Karpas-422 (cell line): ENCODE measurements around the gene SEC61B. TPM values are rescaled to one million over a fixed set of nuclear protein-coding genes. Genes with fewer than 3 reads are reported as not detected.

Experiments
- DNase-seq: peaks from one replicate; pipeline ENCODE4 v3.0.0-alpha.2; 2015
- H2AFZ ChIP-seq: fragments of 200-600 bp; sonication (generic); 2 replicates; pipeline ENCODE4 v1.6.1; 2014; ENCODE audit warnings: antibody characterized with exemption, low read length, mixed read lengths
- H3K27ac ChIP-seq: fragments of 200-600 bp; sonication (generic); 2 replicates; pipeline ENCODE4 v1.5.1; 2014; ENCODE audit warnings: mild to moderate bottlenecking, low read length, moderate library complexity
- H3K27me3 ChIP-seq: fragments of 200-600 bp; sonication (generic); 2 replicates; pipeline ENCODE4 v1.6.1; 2014; ENCODE audit warnings: low read length, mixed read lengths
- H3K36me3 ChIP-seq: fragments of 200-600 bp; sonication (generic); 2 replicates; pipeline ENCODE4 v1.6.1; 2014; ENCODE audit warnings: low read length, mixed read lengths; ENCODE audit not compliant: insufficient read depth
- H3K4me1 ChIP-seq: fragments of 200-600 bp; sonication (generic); 2 replicates; pipeline ENCODE4 v1.6.1; 2014; ENCODE audit warnings: mild to moderate bottlenecking, low read length, mixed read lengths
- H3K4me2 ChIP-seq: fragments of 200-600 bp; sonication (generic); 2 replicates; pipeline ENCODE4 v1.6.1; 2014; ENCODE audit warnings: low read length, low read depth, mild to moderate bottlenecking; ENCODE audit not compliant: poor library complexity, severe bottlenecking
- H3K4me3 ChIP-seq: fragments of 200-600 bp; sonication (generic); 2 replicates; pipeline ENCODE4 v1.5.1; 2014; ENCODE audit warnings: mild to moderate bottlenecking, antibody characterized with exemption, low read length, mixed read lengths
- H3K79me2 ChIP-seq: fragments of 200-600 bp; sonication (generic); 2 replicates; pipeline ENCODE4 v1.6.1; 2014; ENCODE audit warnings: mild to moderate bottlenecking, low read length, mixed read lengths
- H3K9ac ChIP-seq: fragments of 200-600 bp; sonication (generic); 2 replicates; pipeline ENCODE4 v1.6.0; 2014; ENCODE audit warnings: low read length
- H3K9me2 ChIP-seq: fragments of 200-600 bp; sonication (generic), shearing (Covaris generic); replicated peaks from 2 replicates; pipeline ENCODE4 v1.6.0; 2014; ENCODE audit warnings: mild to moderate bottlenecking, low read length, moderate library complexity; ENCODE audit not compliant: insufficient read depth
- H3K9me3 ChIP-seq: fragments of 300-700, 200-600 bp; sonication (generic); 2 replicates; pipeline ENCODE4 v1.6.1; 2014; ENCODE audit warnings: low read length, mixed read lengths
- H4K20me1 ChIP-seq: fragments of 200-600 bp; sonication (generic); 2 replicates; pipeline ENCODE4 v1.6.1; 2014; ENCODE audit warnings: mild to moderate bottlenecking, antibody characterized with exemption, low read length, low read depth; ENCODE audit not compliant: insufficient read depth
- total RNA-seq: library from RNA; depleted of rRNA; stranded (reverse); fragments of >200 nt; shearing (Covaris generic); gene quantifications from 2 replicates; pipeline ENCODE4 v1.2.3, GENCODE V29; 2014; ENCODE audit warnings: low replicate concordance

SEC61B gene
- total RNA-seq, 1 experiment from 2014 or later = 110 TPM

DNA sequence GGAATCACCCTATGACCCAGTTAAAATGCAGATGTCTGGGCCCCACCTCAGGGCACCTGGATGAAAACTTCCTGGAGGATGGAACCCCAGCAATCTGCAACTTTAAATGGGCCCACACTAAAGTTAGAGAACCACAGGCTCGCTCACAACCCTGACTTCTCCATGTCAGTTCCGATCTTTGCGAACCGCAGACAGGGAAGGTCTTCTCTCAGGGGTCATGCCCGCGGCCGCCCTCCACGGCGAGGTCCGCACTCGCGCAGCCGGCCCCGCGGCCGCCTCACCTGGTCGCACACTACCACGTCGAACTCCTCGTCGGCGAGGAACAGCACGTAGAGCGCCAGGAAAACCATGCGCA lies 839 bp upstream of the SEC61B start:
- no peak for DNase-seq
- Histone ChIP-seq H3K9me2 (no peaks in the 10 kb centered on the region), H3K4me1 (peaks cover 37% of the 10 kb centered on the region), H3K79me2 (peaks cover 80% of the 10 kb centered on the region), H3K36me3 (peaks cover 32% of the 10 kb centered on the region), H3K9me3 (no peaks in the 10 kb centered on the region), H3K27ac (peak overlapping the region; percentile 86; the same call in 1 of the 2 replicates), H3K4me2 (peak overlapping the region; percentile 95), H2AFZ (peak overlapping the region; percentile 67; the same call in 1 of the 2 replicates), H3K27me3 (no peaks in the 10 kb centered on the region), H4K20me1 (peaks cover 44% of the 10 kb centered on the region), H3K4me3 (peak overlapping the region; percentile 94), H3K9ac (peak overlapping the region; percentile 89)

DNA sequence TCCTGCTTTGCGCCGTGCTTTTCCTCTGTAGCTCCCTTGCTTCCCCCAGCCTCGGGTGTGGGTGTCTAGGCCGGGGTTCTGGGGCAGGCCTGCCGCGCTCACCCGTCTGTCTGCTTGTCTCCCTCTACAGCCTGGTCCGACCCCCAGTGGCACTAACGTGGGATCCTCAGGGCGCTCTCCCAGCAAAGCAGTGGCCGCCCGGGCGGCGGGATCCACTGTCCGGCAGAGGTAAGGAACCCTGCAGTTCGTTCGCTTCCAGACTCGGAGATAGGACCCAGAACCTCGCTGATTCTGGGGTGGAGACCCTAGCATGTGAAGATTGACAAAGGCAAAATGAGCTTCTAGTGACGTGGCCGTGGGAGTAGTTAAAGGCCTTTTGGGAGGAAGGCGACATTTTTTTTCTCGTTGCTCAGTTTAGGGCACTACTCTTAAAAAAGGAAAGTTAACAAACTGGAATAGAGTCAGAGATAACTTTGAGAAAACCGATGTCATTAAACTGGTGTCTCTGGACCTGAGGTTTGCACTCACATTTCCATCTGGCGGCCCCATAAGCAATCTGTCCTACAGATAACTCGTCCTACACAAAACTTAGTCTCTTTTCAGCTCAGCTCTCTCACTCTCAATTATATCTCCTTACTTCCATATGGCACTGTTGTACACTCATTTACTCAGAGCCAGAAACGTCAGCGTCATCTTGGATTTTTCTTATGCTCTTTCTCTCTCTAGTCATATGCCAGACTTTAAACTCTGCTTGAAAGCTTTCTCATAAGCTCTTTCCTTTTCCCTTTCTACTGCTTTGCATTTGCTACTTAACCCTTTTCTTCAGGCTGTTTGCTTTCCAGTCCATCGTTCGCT lies 561 bp downstream of the SEC61B start:
- Histone ChIP-seq H3K36me3 (peaks cover 32% of the 10 kb centered on the region), H3K4me2 (peak overlapping the region; percentile 95), H3K4me1 (peaks cover 37% of the 10 kb centered on the region), H3K27ac (peak overlapping the region; percentile 86), H3K4me3 (peak overlapping the region; percentile 94), H4K20me1 (peaks cover 34% of the 10 kb centered on the region), H2AFZ (peak overlapping the region; percentile 67; the same call in 1 of the 2 replicates), H3K9me3 (no peaks in the 10 kb centered on the region), H3K9ac (peak overlapping the region; percentile 89), H3K27me3 (no peaks in the 10 kb centered on the region), H3K9me2 (no peaks in the 10 kb centered on the region), H3K79me2 (peaks cover 84% of the 10 kb centered on the region)
- DNase-seq = no peak

DNA sequence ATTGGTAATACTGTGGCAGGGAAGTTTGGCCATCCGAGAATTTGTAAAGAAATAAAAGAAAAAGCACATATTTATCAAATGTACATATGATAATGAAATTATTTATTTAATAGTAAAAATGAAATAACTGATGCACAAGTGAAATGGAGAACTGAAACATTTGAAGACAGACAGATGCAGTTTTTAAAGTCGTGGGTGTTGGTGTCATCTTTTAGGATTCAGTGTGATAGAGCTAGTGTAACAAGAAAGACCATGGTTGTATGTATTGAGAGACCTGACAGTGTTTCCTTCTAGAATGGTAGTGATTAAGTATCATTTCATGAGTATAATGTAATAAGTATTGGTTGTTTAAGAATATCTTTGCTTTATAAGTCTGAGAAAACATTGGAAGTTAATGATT lies 2.4 kb downstream of the SEC61B start:
- Histone ChIP-seq H3K9ac (0 out of 2 replicates have a peak overlapping the region, but pooled peaks have one; percentile 89), H3K4me2 (peak overlapping the region; percentile 95)

DNA sequence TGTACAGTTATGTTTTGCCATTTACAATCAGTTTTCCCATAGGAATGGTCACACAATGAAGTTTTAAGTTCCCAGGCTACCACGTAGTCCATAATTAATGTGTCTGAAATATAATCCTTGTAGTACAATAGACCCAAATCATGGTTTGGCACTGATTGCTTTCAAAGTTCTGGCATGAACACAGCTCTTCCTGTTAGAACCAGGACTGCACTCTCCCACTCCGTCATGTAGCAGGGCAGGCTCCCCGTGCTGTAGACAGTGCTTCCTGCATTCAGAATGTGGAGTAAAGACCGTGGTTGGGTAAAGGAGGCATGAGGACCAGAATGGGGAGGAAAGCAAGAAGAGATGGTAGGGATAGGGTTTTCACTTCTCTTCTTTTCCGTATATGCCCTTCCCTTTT lies 4.0 kb downstream of the SEC61B start:
- Histone ChIP-seq H3K27ac (no peak overlapping the region), H3K9ac (no peak overlapping the region), H3K4me3 (no peak overlapping the region), H3K9me3 (no peaks in the 10 kb centered on the region), H3K4me1 (peaks cover 21% of the 10 kb centered on the region), H3K79me2 (peaks cover 52% of the 10 kb centered on the region), H3K9me2 (no peaks in the 10 kb centered on the region), H2AFZ (no peak overlapping the region), H4K20me1 (peaks cover 10% of the 10 kb centered on the region; the same call in 1 of the 2 replicates), H3K36me3 (peaks cover 36% of the 10 kb centered on the region; the same call in 1 of the 2 replicates), H3K27me3 (no peaks in the 10 kb centered on the region), H3K4me2 (no peak overlapping the region)
- DNase-seq = no peak

More for the DNA sequence above, 2.4 kb downstream of the SEC61B start:
- H3K4me3 ChIP-seq = no peak overlapping the region
- H3K4me1 ChIP-seq = peaks cover 37% of the 10 kb centered on the region
- peaks cover 20% of the 10 kb centered on the region for H4K20me1 ChIP-seq
- H3K27me3 ChIP-seq = no peaks in the 10 kb centered on the region
- H2AFZ ChIP-seq = no peak overlapping the region
- no peak for DNase-seq
- H3K79me2 ChIP-seq = peaks cover 68% of the 10 kb centered on the region
- peaks cover 30% of the 10 kb centered on the region; the same call in 1 of the 2 replicates for H3K36me3 ChIP-seq
- H3K9me2 ChIP-seq = no peaks in the 10 kb centered on the region
- no peaks in the 10 kb centered on the region for H3K9me3 ChIP-seq
- H3K27ac ChIP-seq = no peak overlapping the region

DNA sequence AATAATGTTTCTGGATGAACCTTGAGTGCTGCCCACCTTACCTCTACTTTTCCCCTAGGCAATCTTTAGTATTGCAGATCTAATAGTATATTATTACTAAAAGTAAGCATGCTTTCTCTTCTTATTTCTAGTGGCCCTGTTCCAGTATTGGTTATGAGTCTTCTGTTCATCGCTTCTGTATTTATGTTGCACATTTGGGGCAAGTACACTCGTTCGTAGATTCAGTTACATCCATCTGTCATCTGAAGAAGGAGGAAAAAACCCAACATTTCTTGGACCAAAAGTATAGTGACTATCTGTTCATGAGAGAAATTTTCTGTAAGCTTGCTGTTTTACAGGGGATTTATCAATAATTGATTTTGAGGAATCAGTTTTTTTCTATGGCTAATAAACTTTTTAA lies 8.1 kb downstream of the SEC61B start:
- Histone ChIP-seq H3K9me3 (no peaks in the 10 kb centered on the region), H3K4me1 (peaks cover 34% of the 10 kb centered on the region), H3K4me3 (no peak overlapping the region), H3K36me3 (peaks cover 29% of the 10 kb centered on the region; the same call in 1 of the 2 replicates), H4K20me1 (no peaks in the 10 kb centered on the region), H3K9ac (no peak overlapping the region), H3K9me2 (no peaks in the 10 kb centered on the region), H3K27ac (no peak overlapping the region), H2AFZ (no peak overlapping the region), H3K79me2 (peaks cover 14% of the 10 kb centered on the region), H3K27me3 (no peaks in the 10 kb centered on the region), H3K4me2 (no peak overlapping the region)
- no peak for DNase-seq

DNA sequence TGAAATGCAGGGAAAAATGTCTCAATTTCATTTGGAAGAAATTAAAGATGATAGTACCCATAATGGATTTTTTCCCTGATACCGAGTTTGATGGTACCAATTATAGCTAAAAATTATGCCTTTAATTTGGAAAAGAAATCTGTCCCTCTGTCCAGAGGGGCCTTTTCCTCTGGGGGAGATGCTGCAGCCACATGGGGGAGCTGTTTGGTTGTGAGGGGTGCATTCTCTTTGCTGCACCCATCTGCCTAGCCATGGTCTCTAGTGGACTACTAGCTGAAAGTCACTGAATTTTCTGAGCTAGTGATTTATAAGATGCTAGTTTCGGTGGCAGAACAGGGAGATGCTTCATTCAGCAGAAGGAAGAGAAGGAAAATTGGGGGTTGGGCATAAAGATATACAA lies 9.6 kb downstream of the SEC61B start:
- Histone ChIP-seq H3K4me1 (peaks cover 49% of the 10 kb centered on the region), H3K36me3 (peaks cover 23% of the 10 kb centered on the region; the same call in 1 of the 2 replicates)

DNA sequence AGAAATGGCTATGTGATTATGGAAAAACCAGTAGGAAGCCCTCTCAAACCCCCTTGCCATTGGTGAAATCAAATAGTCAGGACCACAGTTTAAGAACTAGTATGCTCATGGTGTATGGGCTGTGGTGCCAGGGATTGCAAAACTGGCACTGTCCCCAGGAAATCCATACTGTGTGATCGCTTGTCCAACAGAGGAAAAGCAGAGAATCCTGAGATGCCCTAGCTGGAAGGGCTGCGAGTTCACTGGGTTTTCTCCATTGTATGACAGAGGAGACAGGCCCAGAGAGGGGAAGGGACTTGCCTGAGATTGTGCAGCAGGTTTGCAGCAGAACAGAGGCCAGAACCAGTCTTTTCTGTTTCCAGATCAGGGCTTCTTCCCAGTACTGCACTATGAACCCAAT lies 12.5 kb downstream of the SEC61B start:
- Histone ChIP-seq H2AFZ (no peak overlapping the region), H3K79me2 (no peaks in the 10 kb centered on the region), H3K9me2 (no peaks in the 10 kb centered on the region), H3K4me3 (peak overlapping the region; percentile 9; the same call in 1 of the 2 replicates), H3K27ac (peak overlapping the region; percentile 92), H3K4me1 (peaks cover 66% of the 10 kb centered on the region), H3K9me3 (no peaks in the 10 kb centered on the region), H3K27me3 (no peaks in the 10 kb centered on the region), H3K9ac (peak overlapping the region; percentile 37), H4K20me1 (no peaks in the 10 kb centered on the region), H3K36me3 (peaks cover 11% of the 10 kb centered on the region; the same call in 1 of the 2 replicates), H3K4me2 (peak overlapping the region; percentile 53)
- DNase-seq = no peak

More for the DNA sequence above, 9.6 kb downstream of the SEC61B start:
- DNase-seq = peak; percentile 70
- Histone ChIP-seq H3K4me3 (no peak overlapping the region), H3K4me2 (no peak overlapping the region), H3K27me3 (no peaks in the 10 kb centered on the region), H4K20me1 (no peaks in the 10 kb centered on the region), H3K9ac (0 out of 2 replicates have a peak overlapping the region, but pooled peaks have one; percentile 1), H3K27ac (peak overlapping the region; percentile 92; the same call in 1 of the 2 replicates), H3K79me2 (no peaks in the 10 kb centered on the region; the same call in 1 of the 2 replicates), H3K9me2 (no peaks in the 10 kb centered on the region), H3K9me3 (no peaks in the 10 kb centered on the region), H2AFZ (no peak overlapping the region)

DNA sequence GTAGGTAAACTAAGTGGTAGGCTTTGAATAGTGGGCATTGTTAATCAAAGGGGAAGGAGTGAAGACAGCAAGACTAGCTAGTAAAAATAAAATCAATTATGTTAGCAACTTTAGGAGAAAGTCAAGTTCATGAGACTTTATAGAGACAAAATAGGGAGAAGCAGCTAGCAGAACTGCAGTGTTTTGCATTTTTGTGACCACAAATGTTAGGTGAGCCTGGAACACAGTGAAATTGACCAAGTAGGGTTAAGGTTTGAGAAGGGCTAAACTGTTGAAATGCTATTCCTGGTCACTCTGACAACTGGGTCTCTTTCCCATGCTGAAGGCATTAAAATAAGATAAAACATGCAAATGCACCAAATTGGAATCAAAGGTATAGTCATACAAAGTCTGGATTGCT lies 13.0 kb downstream of the SEC61B start:
- Histone ChIP-seq H3K9me2 (no peaks in the 10 kb centered on the region), H4K20me1 (no peaks in the 10 kb centered on the region), H2AFZ (no peak overlapping the region), H3K36me3 (peaks cover 11% of the 10 kb centered on the region; the same call in 1 of the 2 replicates), H3K4me3 (peak overlapping the region; percentile 9), H3K9me3 (no peaks in the 10 kb centered on the region), H3K27me3 (no peaks in the 10 kb centered on the region), H3K79me2 (no peaks in the 10 kb centered on the region), H3K9ac (peak overlapping the region; percentile 37), H3K27ac (peak overlapping the region; percentile 92), H3K4me1 (peaks cover 70% of the 10 kb centered on the region), H3K4me2 (peak overlapping the region; percentile 53)
- DNase-seq = peak; percentile 50
